PC-9 (cell line): ENCODE measurements around the gene C5orf58. TPM values are rescaled to one million over a fixed set of nuclear protein-coding genes. Genes with fewer than 3 reads are reported as not detected.

ENCODE experiments used
- BruUV-seq: library from RNA; stranded (reverse); fragments of 400-500 nt; replicated peaks from 2 replicates; lab custom pipeline; 2021; lab: Mats Ljungman, UMichigan
- CTCF ChIA-PET: fragments of 300-600 bp; sonication (Branson Sonifier 250); formaldehyde crosslinking; loops from one replicate; lab custom pipeline; 2022; ENCODE audit warnings: antibody characterized with exemption; lab: Charles Lee
- POLR2A ChIA-PET: fragments of 300-600 bp; sonication (Branson Sonifier 250); formaldehyde crosslinking; loops from one replicate; lab custom pipeline; 2022; ENCODE audit warnings: antibody characterized with exemption; ENCODE audit not compliant: unreplicated experiment; lab: Charles Lee
- DNase-seq, 2 experiments: peaks; one replicate each; pipeline versions ENCODE4 v3.0.0 to v3.0.0-alpha.2; 2015 to 2022; ENCODE audit warnings: mixed read lengths in 1 of 2
- H2AFZ ChIP-seq: fragments of 200-600 bp; sonication (generic); 2 replicates; pipeline ENCODE4 v1.8.1; 2017; ENCODE audit warnings: antibody characterized with exemption
- H3F3A ChIP-seq: fragments of 200-600 bp; sonication (generic); 2 replicates; pipeline ENCODE4 v1.8.1; 2017; ENCODE audit warnings: antibody characterized with exemption, mild to moderate bottlenecking, low read depth; ENCODE audit not compliant: insufficient read depth
- H3K27ac ChIP-seq: fragments of 200-600 bp; sonication (generic); 2 replicates; pipeline ENCODE4 v1.6.1; 2016; ENCODE audit warnings: mixed run types
- H3K27me3 ChIP-seq: fragments of 200-600 bp; sonication (generic); 2 replicates; pipeline ENCODE4 v1.6.1; 2016; ENCODE audit warnings: low read depth, mixed run types; ENCODE audit not compliant: insufficient read depth
- H3K36me3 ChIP-seq: fragments of 200-600 bp; sonication (generic); 2 replicates; pipeline ENCODE4 v1.6.1; 2016; ENCODE audit warnings: low read depth, mixed run types
- H3K4me1 ChIP-seq: fragments of 200-600 bp; sonication (generic); replicated peaks from 2 replicates; pipeline ENCODE4 v1.6.1; 2016; ENCODE audit warnings: mixed run types; ENCODE audit not compliant: insufficient read depth
- H3K4me2 ChIP-seq: fragments of 200-600 bp; sonication (generic); 2 replicates; pipeline ENCODE4 v1.6.1; 2017; ENCODE audit warnings: mixed run types
- H3K4me3 ChIP-seq: fragments of 200-600 bp; sonication (generic); 2 replicates; pipeline ENCODE4 v1.6.1; 2016; ENCODE audit warnings: mixed run types
- H3K79me2 ChIP-seq: fragments of 200-600 bp; sonication (generic); 2 replicates; pipeline ENCODE4 v1.6.1; 2017; ENCODE audit warnings: low read depth, mixed run types
- H3K9me2 ChIP-seq: fragments of 200-600 bp; sonication (generic); 2 replicates; pipeline ENCODE4 v1.8.1; 2017; ENCODE audit warnings: mild to moderate bottlenecking; ENCODE audit not compliant: insufficient read depth
- H3K9me3 ChIP-seq: fragments of 200-600 bp; sonication (generic); 2 replicates; pipeline ENCODE4 v1.8.1; 2016; ENCODE audit warnings: low read depth; ENCODE audit not compliant: insufficient read depth
- H4K20me1 ChIP-seq: fragments of 200-600 bp; sonication (generic); 2 replicates; pipeline ENCODE4 v1.8.1; 2017; ENCODE audit not compliant: insufficient read depth
- CTCF ChIP-seq: fragments of 200-600 bp; sonication (generic); conservative IDR thresholded peaks from 2 replicates; pipeline ENCODE4 v1.6.1; 2017; ENCODE audit warnings: mixed run types, antibody characterized with exemption, mild to moderate bottlenecking, moderate library complexity
- EZH2 ChIP-seq: fragments of 200-600 bp; sonication (generic); IDR thresholded peaks from 2 replicates; pipeline ENCODE4 v1.8.0; 2017; ENCODE audit warnings: antibody characterized with exemption, low read depth
- intact Hi-C: fragments of 100-400 bp; cut with micrococcal nuclease; formaldehyde crosslinking; loops from one replicate; pipeline ENCODE4 v1.10.0; 2022; ENCODE audit not compliant: unreplicated experiment
- total RNA-seq: library from RNA; stranded (reverse); gene quantifications from 2 replicates; pipeline ENCODE4 v1.2.3, GENCODE V29; 2021

Gene C5orf58
- total RNA-seq, 1 experiment from 2014 or later = not detected

DNA sequence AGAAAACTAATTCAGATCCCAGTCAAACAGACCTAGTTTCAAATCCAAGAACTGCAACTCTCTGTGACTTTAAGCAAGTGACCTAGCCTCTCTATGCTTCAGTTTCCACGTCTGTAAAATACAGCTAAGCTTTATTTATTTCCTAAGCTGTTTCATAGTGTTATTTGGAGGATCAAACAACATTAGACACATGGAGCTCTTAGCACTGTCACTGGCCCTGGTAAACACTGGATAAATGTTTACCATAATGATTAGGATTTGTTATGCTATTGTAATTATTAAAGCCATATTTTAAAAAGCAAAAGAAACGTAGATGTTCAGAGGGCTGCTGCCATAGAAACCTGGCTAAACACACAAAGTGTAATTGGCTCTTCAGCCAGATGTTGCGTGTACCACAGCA lies 26.6 kb upstream of the C5orf58 start:
- POLR2A ChIA-PET = interaction anchor here (0.7 kb wide), 1 partner anchor 622 kb away, joined by 4 read pairs; no protein-coding TSS in a partner anchor

GRCh38 chr5:170206958-170207357 lies 25.8 kb upstream of the C5orf58 start:
- TF ChIP-seq CTCF = no peak
- TF ChIP-seq EZH2 = no peak
- POLR2A ChIA-PET = no interaction called here
- no peaks in the 10 kb centered on the region for H3K9me2 ChIP-seq
- H3F3A ChIP-seq = peaks cover 10% of the 10 kb centered on the region
- no peak overlapping the region for H2AFZ ChIP-seq
- BruUV-seq = no TSS peak
- peaks cover 12% of the 10 kb centered on the region for H3K4me1 ChIP-seq
- H3K4me2 ChIP-seq = no peak overlapping the region
- H3K27me3 ChIP-seq = no peaks in the 10 kb centered on the region
- peaks cover 12% of the 10 kb centered on the region for H3K9me3 ChIP-seq
- CTCF ChIA-PET = no interaction called here
- H3K27ac ChIP-seq = no peak overlapping the region
- H3K4me3 ChIP-seq = no peak overlapping the region
- intact Hi-C loops = no loop called here
- no peaks in the 10 kb centered on the region for H3K79me2 ChIP-seq
- 0 out of 2 replicates have a peak, but pooled peaks cover 4% of the 10 kb centered on the region for H3K36me3 ChIP-seq
- no peaks in the 10 kb centered on the region for H4K20me1 ChIP-seq
- DNase-seq = no peak

More for the DNA sequence above, 26.6 kb upstream of the C5orf58 start:
- Histone ChIP-seq H3K27me3 (no peaks in the 10 kb centered on the region), H3K4me3 (no peak overlapping the region), H3K79me2 (no peaks in the 10 kb centered on the region), H3K9me3 (peaks cover 12% of the 10 kb centered on the region), H3K27ac (no peak overlapping the region), H3K36me3 (0 out of 2 replicates have a peak, but pooled peaks cover 4% of the 10 kb centered on the region), H3K4me2 (no peak overlapping the region), H3F3A (peaks cover 8% of the 10 kb centered on the region), H3K9me2 (no peaks in the 10 kb centered on the region), H2AFZ (no peak overlapping the region), H3K4me1 (peaks cover 11% of the 10 kb centered on the region), H4K20me1 (no peaks in the 10 kb centered on the region)
- TF ChIP-seq CTCF = no peak
- no peak for TF ChIP-seq EZH2
- intact Hi-C loops = no loop called here
- no TSS peak for BruUV-seq
- DNase-seq = no peak
- CTCF ChIA-PET = no interaction called here

- no peak overlapping the region for H2AFZ ChIP-seq
- H3K4me1 ChIP-seq = peaks cover 30% of the 10 kb centered on the region
- TF ChIP-seq EZH2 (no peak), CTCF (no peak)
- H3K27me3 ChIP-seq = no peaks in the 10 kb centered on the region
- ChIA-PET POLR2A (interaction anchor here (0.5 to 0.6 kb wide), 3 partner anchors 94 to 539 kb away, joined by 3 to 4 read pairs (median 4); no protein-coding TSS in a partner anchor), CTCF (interaction anchor here (0.7 to 1.2 kb wide), 2 partner anchors 60 to 112 kb away, joined by 3 read pairs; no protein-coding TSS in a partner anchor)
- peaks cover 8% of the 10 kb centered on the region; the same call in 1 of the 2 replicates for H3K9me3 ChIP-seq
- BruUV-seq = no TSS peak
- peaks cover 23% of the 10 kb centered on the region for H3F3A ChIP-seq
- no peaks in the 10 kb centered on the region for H3K79me2 ChIP-seq
- H4K20me1 ChIP-seq = no peaks in the 10 kb centered on the region
- H3K27ac ChIP-seq = peak overlapping the region; percentile 92
- H3K4me3 ChIP-seq = no peak overlapping the region
- 0 out of 2 replicates have a peak, but pooled peaks cover 4% of the 10 kb centered on the region for H3K36me3 ChIP-seq
- no peaks in the 10 kb centered on the region for H3K9me2 ChIP-seq
- intact Hi-C loops = loop anchor here (1.0 to 5.0 kb wide), 3 partner anchors 39 to 111 kb away; no protein-coding TSS in a partner anchor
- H3K4me2 ChIP-seq = peak overlapping the region; percentile 47
- DNase-seq = peak; percentile 45 to 97
Measured at GRCh38 chr5:170211575-170212334, 21.0 kb upstream of the C5orf58 start.
